WERI-Rb-1 (cell line): ENCODE data around the gene CCDC9.
A peak's percentile ranks its signal among the peaks of the same experiment; 100 is the strongest.

Source experiments
- DNase-seq: peaks from one replicate; pipeline ENCODE4 v3.0.0-alpha.2; 2020
- H3K27ac ChIP-seq: fragments of 250-450 bp; sonication (Bioruptor Pico); 2 replicates; pipeline ENCODE4 v1.5.1; 2020; ENCODE audit warnings: mild to moderate bottlenecking, moderate library complexity
- H3K27me3 ChIP-seq: fragments of 250-450 bp; sonication (Bioruptor Pico); 2 replicates; pipeline ENCODE4 v1.5.1; 2021; ENCODE audit warnings: mild to moderate bottlenecking, low read depth, moderate library complexity; ENCODE audit not compliant: insufficient read depth, severe bottlenecking
- H3K36me3 ChIP-seq: fragments of 250-450 bp; sonication (Bioruptor Pico); 2 replicates; pipeline ENCODE4 v1.5.1; 2020; ENCODE audit warnings: mild to moderate bottlenecking, moderate library complexity
- H3K4me3 ChIP-seq: 2 replicates; pipeline ENCODE4 v1.5.1; 2011; ENCODE audit warnings: low read depth, mild to moderate bottlenecking, control low read depth, low read length
- H3K9me3 ChIP-seq: fragments of 250-450 bp; sonication (Bioruptor Pico); 2 replicates; pipeline ENCODE4 v1.5.1; 2021; ENCODE audit warnings: mild to moderate bottlenecking, moderate library complexity; ENCODE audit not compliant: severe bottlenecking
- CTCF ChIP-seq: IDR thresholded peaks from 2 replicates; pipeline ENCODE4 v1.5.1; 2011; ENCODE audit warnings: low read depth, mild to moderate bottlenecking, control low read depth, inconsistent platforms, low read length

The CCDC9 gene

DNA sequence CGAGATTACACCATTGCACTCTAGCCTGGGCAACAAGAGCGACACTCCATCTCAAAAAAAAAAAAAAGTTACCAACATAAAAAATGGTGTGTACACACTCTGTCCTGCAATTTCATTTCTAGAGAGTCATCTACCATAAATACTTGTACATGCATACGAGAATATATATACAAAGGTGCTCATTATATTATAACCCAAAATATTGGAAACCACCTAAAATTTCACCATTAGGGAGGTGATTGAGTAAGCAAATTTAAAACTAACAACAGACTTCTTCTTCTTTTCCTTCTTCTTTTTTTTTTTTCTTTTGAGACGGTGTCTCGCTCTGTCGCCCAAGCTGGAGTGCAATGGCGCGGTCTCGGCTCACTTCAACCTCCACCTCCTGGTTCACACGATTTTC is 45.9 kb downstream of the CCDC9 start:
- H3K4me3 ChIP-seq = no peak overlapping the region
- no peak for DNase-seq
- no peaks in the 10 kb centered on the region for H3K27me3 ChIP-seq
- TF ChIP-seq CTCF = no peak
- H3K27ac ChIP-seq = no peak overlapping the region
- H3K36me3 ChIP-seq = peaks cover 3% of the 10 kb centered on the region; the same call in 1 of the 2 replicates
- no peaks in the 10 kb centered on the region for H3K9me3 ChIP-seq

- H3K27me3 ChIP-seq = no peaks in the 10 kb centered on the region
- TF ChIP-seq CTCF = no peak
- H3K4me3 ChIP-seq = no peak overlapping the region
- no peaks in the 10 kb centered on the region for H3K9me3 ChIP-seq
- no peak for DNase-seq
- peaks cover under 1% of the 10 kb centered on the region; the same call in 1 of the 2 replicates for H3K36me3 ChIP-seq
- H3K27ac ChIP-seq = no peak overlapping the region
Observed at GRCh38 chr19:47303966-47304365, 47.6 kb downstream of the CCDC9 start.

- Histone ChIP-seq H3K9me3 (no peaks in the 10 kb centered on the region), H3K27ac (no peak overlapping the region), H3K27me3 (no peaks in the 10 kb centered on the region), H3K36me3 (no peaks in the 10 kb centered on the region), H3K4me3 (no peak overlapping the region)
- TF ChIP-seq CTCF = peak; percentile 74
- peak; percentile 65 for DNase-seq
Observed at GRCh38 chr19:47305309-47305751, 49.0 kb downstream of the CCDC9 start.

- DNase-seq = no peak
- TF ChIP-seq CTCF = no peak
Observed at GRCh38 chr19:47306303-47306702, 50.0 kb downstream of the CCDC9 start.

DNA sequence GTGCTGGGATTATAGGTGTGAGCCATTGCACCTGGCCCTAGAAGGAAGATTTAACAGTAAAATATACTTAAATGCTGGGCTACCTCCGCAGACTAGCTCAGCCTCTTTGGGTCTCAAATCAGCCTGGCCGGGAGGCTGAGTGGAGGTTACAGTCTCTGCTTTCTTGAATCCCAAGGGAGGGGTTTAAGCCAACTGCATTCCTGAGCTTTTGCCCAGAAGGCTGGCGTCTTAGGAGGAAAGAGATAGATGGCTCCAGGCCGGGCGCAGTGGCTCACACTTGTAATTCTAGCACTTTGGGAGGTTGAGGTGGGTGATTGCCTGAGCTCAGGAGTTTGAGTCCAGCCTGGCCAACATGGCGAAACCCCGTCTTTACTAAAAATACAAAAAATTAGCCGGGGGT is 52.7 kb downstream of the CCDC9 start:
- H3K4me3 ChIP-seq = no peak overlapping the region
- H3K27me3 ChIP-seq = no peaks in the 10 kb centered on the region
- no peak for DNase-seq
- H3K27ac ChIP-seq = no peak overlapping the region
- no peak for TF ChIP-seq CTCF
- H3K36me3 ChIP-seq = no peaks in the 10 kb centered on the region
- no peaks in the 10 kb centered on the region for H3K9me3 ChIP-seq

More at GRCh38 chr19:47306303-47306702, 50.0 kb downstream of the CCDC9 start:
- no peaks in the 10 kb centered on the region for H3K9me3 ChIP-seq
- H3K4me3 ChIP-seq = no peak overlapping the region
- H3K27ac ChIP-seq = no peak overlapping the region
- no peaks in the 10 kb centered on the region for H3K27me3 ChIP-seq
- no peaks in the 10 kb centered on the region for H3K36me3 ChIP-seq

DNA sequence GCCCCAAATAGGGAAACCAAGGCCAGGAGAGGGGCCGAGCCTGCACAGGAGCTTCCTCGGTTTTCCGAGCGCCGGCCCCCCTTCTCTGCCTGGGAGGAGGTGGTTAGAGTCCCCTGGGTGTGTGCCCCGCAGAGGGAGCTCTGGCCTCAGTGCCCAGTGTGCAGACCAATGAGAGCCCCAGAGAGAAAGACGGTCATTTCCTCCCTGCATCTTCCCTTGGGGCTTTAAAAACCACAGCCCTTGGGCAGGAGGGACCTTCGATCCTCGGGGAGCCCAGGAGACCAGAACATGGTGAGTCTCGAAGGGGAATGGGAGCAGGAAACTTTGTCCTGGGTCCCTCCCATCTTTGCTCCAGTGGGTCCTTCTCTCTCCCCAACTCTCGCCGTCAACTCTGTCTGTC is 53.3 kb downstream of the CCDC9 start, which contains the start of gene C5AR1:
Gene C5AR1 (plus strand): TSS at position 254 of the 400 bp plus-strand sequence. CDS start 35 bp downstream, at position 289.
- no peaks in the 10 kb centered on the region for H3K36me3 ChIP-seq
- no peaks in the 10 kb centered on the region for H3K27me3 ChIP-seq
- TF ChIP-seq CTCF = no peak
- no peak within 1 kb of the TSS for H3K4me3 ChIP-seq
- no peak for DNase-seq
- no peak within 1 kb of the TSS for H3K27ac ChIP-seq
- H3K9me3 ChIP-seq = no peaks in the 10 kb centered on the region
